GM18951 (cell line): Measurements from ENCODE around the gene SORBS2.
"Not testable (repeated sequence)": the region's sequence is repeated elsewhere in the genome, so short reads cannot be mapped to it uniquely, and the experiment has no call there.

Experiments used
- POLR2A ChIP-seq: IDR thresholded peaks from 4 replicates; pipeline ENCODE4 v1.6.1; 2011; ENCODE audit warnings: mild to moderate bottlenecking; ENCODE audit not compliant: insufficient read length, insufficient read depth; ENCODE audit errors: extremely low read depth
- in situ Hi-C: fragments of 300-500 bp; cut with MboI; formaldehyde crosslinking; loops from one replicate; pipeline ENCODE4 v1.12.0; 2022; ENCODE audit warnings: low sequenced_read_pairs, mixed read lengths, inconsistent platforms; ENCODE audit not compliant: unreplicated experiment

Gene SORBS2, protein sequence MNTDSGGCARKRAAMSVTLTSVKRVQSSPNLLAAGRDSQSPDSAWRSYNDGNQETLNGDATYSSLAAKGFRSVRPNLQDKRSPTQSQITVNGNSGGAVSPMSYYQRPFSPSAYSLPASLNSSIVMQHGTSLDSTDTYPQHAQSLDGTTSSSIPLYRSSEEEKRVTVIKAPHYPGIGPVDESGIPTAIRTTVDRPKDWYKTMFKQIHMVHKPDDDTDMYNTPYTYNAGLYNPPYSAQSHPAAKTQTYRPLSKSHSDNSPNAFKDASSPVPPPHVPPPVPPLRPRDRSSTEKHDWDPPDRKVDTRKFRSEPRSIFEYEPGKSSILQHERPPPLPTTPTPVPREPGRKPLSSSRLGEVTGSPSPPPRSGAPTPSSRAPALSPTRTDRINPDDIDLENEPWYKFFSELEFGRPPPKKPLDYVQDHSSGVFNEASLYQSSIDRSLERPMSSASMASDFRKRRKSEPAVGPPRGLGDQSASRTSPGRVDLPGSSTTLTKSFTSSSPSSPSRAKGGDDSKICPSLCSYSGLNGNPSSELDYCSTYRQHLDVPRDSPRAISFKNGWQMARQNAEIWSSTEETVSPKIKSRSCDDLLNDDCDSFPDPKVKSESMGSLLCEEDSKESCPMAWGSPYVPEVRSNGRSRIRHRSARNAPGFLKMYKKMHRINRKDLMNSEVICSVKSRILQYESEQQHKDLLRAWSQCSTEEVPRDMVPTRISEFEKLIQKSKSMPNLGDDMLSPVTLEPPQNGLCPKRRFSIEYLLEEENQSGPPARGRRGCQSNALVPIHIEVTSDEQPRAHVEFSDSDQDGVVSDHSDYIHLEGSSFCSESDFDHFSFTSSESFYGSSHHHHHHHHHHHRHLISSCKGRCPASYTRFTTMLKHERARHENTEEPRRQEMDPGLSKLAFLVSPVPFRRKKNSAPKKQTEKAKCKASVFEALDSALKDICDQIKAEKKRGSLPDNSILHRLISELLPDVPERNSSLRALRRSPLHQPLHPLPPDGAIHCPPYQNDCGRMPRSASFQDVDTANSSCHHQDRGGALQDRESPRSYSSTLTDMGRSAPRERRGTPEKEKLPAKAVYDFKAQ (N-terminal part only)

DNA sequence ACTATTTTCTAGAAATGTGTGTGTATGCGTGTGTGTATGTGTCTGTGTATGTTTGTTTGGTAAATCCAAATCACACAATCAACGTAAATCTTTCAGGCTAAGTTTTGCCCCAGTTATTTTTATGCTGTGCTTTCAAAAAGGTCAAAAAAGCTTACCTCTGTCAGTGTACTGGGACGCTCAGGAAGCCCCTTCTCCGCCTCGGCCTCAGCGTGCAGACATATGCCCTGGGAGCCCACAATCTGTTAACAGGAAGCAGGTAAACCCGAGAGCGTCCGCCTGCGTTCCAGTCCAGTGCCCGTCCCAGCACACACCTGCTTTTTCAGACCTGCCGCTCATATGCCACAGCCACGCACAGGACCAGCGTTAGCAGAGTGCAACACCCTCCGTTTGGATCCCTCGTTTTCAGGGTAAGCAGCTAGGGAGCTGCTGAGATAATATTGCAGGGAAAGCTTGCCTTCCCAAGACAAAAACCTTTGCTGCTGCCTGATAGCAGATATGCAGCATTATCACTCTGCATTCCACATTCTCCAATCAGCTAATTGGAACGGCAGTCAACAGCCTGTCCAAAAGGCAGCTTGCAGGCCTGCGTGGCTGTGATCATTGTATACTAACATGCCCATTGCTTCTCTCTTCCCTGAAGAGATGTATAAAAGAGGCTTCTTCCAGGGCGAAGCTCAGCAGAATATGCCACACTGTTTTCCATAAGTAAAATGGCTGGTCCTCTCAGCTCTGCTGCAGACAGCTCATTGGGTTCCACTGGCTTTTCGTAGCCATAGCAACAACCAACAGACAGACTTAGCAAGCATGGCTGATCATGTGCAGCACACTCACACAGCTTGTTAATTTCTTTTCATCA lies at the start of gene SORBS2:
Gene SORBS2 (minus strand): TSS at position 686 of the 856 bp plus-strand sequence. CDS start 121,623 bp downstream, outside the sequence.
- no peak for TF ChIP-seq POLR2A
- in situ Hi-C loops = no loop called here

DNA sequence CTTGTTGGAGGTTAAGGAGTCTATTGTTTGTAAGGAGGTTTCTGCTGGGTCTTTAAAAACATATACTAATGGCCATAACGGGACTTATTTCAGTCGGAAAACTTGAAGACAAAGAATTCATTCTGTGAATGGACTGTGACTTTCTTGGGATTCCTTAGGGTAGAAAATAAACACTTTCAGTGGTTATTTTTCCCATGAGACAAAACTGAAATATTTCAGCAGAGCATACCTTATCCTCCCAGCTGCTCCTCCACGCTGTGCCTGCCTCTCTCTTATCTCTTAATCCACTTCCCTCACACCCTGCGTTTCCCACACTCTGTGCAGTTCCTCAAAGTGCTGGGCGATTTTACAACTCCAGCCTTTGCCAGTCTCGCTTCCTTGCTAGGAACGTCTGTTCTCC lies 47.1 kb upstream of the SORBS2 start:
- in situ Hi-C loops = no loop called here
- no peak for TF ChIP-seq POLR2A

DNA sequence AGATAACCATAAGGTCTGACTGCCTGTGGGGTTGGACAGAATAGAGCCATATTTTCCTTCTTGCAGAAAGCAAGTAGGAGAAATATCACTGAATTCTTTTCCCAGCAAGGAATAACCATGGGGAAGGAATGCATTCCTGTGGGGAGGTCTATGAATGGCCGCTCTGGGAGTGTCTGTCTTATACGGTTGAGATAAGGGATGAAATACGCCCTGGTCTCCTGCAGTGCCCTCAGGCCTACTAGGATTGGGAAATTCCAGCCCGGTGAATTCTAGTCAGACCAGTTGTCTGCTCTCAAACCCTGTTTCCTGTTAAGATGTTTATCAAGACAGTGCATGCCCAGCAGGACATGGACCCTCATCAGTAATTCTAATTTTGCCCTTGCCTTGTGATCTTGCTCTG lies 45.6 kb upstream of the SORBS2 start:
- in situ Hi-C loops = not testable (repeated sequence)

DNA sequence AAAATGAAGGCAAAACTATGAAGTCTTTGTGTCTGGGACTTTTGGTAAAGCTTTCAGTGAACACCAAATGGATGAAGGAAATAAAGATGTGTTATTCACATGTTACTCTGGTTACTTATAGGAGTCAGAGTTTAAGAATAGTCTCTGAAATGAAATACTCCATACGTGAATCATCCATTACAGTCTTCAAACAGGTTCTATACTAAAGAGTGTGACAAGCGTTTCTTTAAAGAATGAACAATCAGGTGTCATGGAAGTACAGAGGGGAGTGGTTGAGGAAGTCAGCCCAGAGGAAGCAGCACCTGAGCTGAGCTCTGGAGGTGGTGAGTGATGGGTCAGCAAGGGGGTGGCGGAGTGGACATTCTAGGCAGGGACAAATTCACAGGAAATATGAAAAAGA lies 41.8 kb upstream of the SORBS2 start:
- TF ChIP-seq POLR2A = no peak
- in situ Hi-C loops = no loop called here

DNA sequence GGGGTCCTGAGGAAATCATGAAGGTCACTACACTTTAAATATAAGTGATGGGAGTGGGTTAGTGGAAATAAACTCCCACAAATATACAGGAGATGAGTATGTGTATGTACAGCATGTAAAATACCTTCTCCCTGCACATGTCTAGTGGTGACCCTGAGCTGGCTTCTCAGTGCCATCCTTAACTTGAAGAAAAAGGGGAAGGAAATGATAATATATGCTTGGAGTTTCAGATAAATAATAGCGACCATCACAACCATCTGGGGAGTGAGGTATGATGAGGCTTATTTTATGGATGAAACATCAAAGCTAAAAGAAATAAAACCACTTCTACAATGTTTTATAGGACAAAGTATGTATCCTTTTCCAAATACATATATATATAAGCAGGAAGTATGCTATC lies 41.0 kb upstream of the SORBS2 start:
- in situ Hi-C loops = no loop called here
- TF ChIP-seq POLR2A = no peak

DNA sequence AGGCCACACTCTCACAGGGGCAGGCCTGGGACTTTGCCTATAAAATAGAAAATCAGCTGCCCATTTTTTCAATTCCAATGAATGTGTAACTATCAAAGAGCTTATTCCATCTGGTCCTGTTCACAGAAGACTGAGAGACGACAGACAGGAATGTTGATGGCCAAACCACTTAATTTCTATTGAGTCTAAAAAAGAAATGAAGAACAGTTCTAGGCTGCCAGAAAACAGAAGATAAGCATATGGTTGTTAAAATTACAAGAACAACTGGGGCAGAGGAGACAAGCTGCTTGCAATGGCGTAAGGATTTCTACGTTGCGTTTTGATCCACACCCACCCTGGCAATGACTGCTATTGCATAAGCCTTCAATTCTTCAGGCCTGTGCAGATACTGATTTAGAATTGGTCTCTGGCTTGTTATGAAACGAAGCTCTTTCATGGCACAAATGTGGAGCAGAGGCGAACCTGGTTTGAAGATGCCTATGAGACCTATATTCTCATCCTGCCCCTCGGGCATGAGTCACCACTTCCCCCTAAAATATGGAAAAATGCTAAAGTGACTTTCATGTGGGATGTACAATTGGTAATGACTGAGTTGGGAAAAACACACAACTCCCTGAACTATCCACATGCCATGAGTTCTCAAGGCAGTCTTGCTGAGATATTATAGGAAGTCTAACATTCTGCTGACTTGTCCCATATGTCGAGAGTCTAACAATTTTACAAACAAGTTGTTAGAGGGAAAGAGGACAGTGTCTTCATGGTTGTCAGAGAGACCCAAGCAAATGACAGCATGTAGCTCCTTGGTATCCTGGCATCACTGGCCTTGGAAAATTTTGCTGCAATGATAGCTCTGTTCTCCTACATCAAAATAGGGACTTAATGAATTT lies 37.9 kb upstream of the SORBS2 start:
- in situ Hi-C loops = no loop called here
- no peak for TF ChIP-seq POLR2A

DNA sequence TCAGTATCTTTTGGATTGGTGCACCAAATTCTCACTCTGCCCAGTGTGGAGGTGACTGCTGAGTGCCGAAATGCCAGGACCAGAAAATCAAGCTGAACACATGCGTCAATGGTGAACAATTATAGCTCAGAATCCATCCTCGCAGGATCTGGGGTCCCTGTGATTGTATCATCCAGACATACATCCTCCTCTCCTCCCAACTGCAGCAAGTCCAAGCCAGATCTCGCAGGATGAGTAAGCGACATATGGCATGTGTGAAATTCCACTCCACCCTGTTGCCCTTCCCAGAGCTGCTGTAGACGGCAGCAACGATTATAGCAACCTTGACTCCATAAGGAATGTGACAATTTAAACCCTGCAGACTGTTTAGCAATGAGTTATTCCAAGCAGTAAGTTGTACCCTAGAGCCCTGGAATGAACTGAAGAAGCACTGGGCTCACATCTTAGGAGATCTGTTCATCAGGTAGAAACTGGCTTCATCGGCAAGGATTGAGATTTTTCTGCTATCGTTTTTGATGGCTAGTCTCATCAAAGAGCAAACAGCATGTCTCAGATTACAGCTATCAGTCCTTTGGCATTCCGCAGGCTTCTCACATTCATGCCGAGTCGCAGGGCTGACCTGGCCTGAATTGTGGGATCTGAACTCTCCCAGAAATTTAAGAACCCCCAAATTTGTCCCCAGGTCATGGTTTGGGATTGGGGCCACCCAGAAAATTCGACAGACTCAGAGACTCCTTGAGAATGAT lies 35.5 kb upstream of the SORBS2 start:
- in situ Hi-C loops = no loop called here

DNA sequence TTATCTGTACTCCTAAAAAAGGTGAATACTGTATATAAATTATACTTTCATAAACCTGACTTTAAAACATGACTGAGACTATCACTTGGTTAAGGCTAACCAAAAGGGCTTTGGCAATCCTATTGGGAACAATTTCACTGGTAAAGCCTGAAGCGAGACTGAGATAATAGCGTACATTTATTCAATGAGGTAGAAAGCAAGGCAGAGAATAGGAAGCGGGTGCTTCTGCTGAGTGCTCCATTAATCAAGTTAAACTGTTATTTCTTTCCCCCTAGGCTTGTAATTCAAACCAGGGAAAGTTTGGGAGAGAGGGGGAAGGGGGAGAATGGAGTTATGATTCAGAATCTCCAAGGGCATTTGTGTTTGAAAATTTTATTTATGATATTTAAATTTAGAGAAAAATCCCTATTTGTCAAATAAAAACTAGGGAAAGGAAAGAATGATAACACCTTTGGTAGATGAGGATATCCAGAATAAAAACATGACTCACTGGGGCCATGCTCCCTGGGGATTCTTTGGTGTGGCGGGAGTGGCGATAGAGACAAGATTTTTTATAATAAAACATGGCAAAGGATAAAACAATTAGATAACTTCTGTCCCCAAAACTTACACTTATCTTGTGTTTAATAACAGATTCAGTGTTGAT lies 34.6 kb upstream of the SORBS2 start:
- TF ChIP-seq POLR2A = no peak
- in situ Hi-C loops = no loop called here

More for the DNA sequence above, 35.5 kb upstream of the SORBS2 start:
- no peak for TF ChIP-seq POLR2A

DNA sequence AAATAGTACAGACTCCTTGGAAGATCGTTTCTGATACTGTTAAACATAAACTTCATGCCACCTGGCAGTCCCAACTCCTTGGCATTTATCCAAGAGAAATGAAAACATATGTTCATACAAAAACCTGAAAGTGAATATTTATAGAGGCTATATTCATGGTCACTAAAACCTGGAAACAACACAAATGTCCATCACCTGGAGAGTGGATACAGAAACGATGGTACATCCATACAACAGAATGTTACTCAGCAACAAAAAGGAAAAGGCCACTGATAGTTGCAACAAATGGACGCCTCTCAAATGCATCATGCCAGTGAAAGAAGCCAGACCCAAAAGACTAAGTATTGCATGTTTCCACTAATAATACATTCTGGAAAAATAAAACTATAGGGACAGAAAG lies 34.0 kb upstream of the SORBS2 start:
- TF ChIP-seq POLR2A = no peak
- in situ Hi-C loops = no loop called here

DNA sequence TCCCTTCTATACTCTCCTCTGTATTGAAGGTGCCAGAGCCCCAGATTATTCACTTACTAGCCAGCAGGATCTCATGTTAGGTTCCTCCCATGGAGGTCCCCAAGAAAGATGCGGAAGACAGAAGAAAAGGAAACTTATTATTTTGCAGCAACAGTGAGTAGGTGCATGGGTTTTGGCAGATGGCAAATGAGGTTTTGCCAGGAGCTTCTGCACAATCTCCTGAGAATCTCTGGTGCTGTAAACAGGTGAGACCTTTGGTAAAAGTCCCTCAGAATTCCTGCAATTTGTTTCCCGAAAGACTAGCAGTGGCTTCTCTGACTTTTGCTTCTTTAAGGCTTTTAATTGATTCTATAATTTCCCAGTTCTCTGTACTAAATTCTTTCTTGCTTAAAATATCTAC lies 29.5 kb upstream of the SORBS2 start:
- no peak for TF ChIP-seq POLR2A
- in situ Hi-C loops = no loop called here

DNA sequence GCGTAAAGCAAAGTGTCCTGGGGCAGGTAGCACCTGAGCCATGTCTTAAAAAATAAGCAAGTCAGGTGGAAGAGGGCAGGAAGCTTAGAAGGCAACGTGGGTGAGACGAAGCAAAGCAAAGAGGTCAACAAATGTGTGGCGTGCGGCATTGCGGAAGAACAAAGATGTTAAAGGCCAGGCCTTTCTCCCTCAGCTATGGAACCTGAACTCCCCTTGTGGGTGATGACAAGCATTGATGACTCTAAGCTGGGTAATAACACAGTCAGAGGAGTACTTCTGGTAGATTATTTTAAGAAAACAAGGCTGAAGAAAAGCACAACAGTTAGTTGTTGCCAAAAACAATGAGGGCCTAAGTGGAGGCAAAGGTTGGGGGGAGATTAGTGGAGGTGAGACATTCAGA lies 29.0 kb upstream of the SORBS2 start:
- TF ChIP-seq POLR2A = no peak
- in situ Hi-C loops = no loop called here
